ENCODE data around the gene DPYD. TPM values are rescaled to one million over a fixed set of nuclear protein-coding genes. Genes with fewer than 3 reads are reported as not detected.

Gene DPYD
- total RNA-seq, 1 donor from 2014 or later = 8.8 TPM

GRCh38 chr1:97151651-97152050, 769.2 kb downstream of the DPYD start:
- H3K4me1 ChIP-seq (ENCODE audit: insufficient read depth, low read length) = no peaks in the 10 kb centered on the region
- DNase-seq (ENCODE audit: low read depth) (no peak), FAIRE-seq (no peak)
- no peaks in the 10 kb centered on the region for H3K9me3 ChIP-seq (ENCODE audit: insufficient read depth, low read depth, low read length)
- Mint-ChIP-seq H3K27me3 (ENCODE audit: low read depth, unreplicated experiment) (no peaks in the 10 kb centered on the region), H3K9me3 (ENCODE audit: unreplicated experiment) (no peaks in the 10 kb centered on the region), H3K27ac (ENCODE audit: unreplicated experiment) (no peak overlapping the region), H3K4me3 (ENCODE audit: unreplicated experiment) (no peak overlapping the region), H3K4me1 (ENCODE audit: low read depth, unreplicated experiment) (no peaks in the 10 kb centered on the region), H3K36me3 (ENCODE audit: low read depth, unreplicated experiment) (no peaks in the 10 kb centered on the region)
- no peak overlapping the region for H3K9ac ChIP-seq (ENCODE audit: low read length)
- no peak overlapping the region for H2AFZ ChIP-seq (ENCODE audit: low read depth, low read length)
- no peaks in the 10 kb centered on the region for H3K36me3 ChIP-seq (ENCODE audit: insufficient read depth, low read length)
- H3K4me2 ChIP-seq (ENCODE audit: low read length) = no peak overlapping the region
- no peaks in the 10 kb centered on the region for H3K27me3 ChIP-seq (ENCODE audit: insufficient read depth, low read length)
- H3K79me2 ChIP-seq (ENCODE audit: insufficient read depth, low read length) = no peaks in the 10 kb centered on the region
- no peak overlapping the region for H3K27ac ChIP-seq (ENCODE audit: low read depth, low read length)
- no peaks in the 10 kb centered on the region for H4K20me1 ChIP-seq (ENCODE audit: insufficient read depth, low read length)
- no peak for TF ChIP-seq EZH2 (IDR thresholded peaks at IDR 0.05; ENCODE audit: insufficient read depth, low read length)
- H3K4me3 ChIP-seq (ENCODE audit: insufficient read depth, low read depth, low read length) = no peak overlapping the region

GRCh38 chr1:97145321-97145956, 775.4 kb downstream of the DPYD start:
- Mint-ChIP-seq H3K9me3 (ENCODE audit: unreplicated experiment) (no peaks in the 10 kb centered on the region), H3K4me3 (ENCODE audit: unreplicated experiment) (no peak overlapping the region), H3K36me3 (ENCODE audit: low read depth, unreplicated experiment) (no peaks in the 10 kb centered on the region), H3K27me3 (ENCODE audit: low read depth, unreplicated experiment) (no peaks in the 10 kb centered on the region), H3K4me1 (ENCODE audit: low read depth, unreplicated experiment) (peaks cover 14% of the 10 kb centered on the region), H3K27ac (ENCODE audit: unreplicated experiment) (no peak overlapping the region)
- Histone ChIP-seq H3K4me1 (ENCODE audit: insufficient read depth, low read length) (peaks cover 31% of the 10 kb centered on the region), H3K27ac (ENCODE audit: low read depth, low read length) (peak overlapping the region; percentile 77), H2AFZ (ENCODE audit: low read depth, low read length) (no peak overlapping the region), H3K4me3 (ENCODE audit: insufficient read depth, low read depth, low read length) (no peak overlapping the region), H3K79me2 (ENCODE audit: insufficient read depth, low read length) (no peaks in the 10 kb centered on the region), H3K9me3 (ENCODE audit: insufficient read depth, low read depth, low read length) (no peaks in the 10 kb centered on the region), H3K9ac (ENCODE audit: low read length) (peak overlapping the region; percentile 53), H3K27me3 (ENCODE audit: insufficient read depth, low read length) (no peaks in the 10 kb centered on the region), H3K4me2 (ENCODE audit: low read length) (peak overlapping the region; percentile 74), H4K20me1 (ENCODE audit: insufficient read depth, low read length) (no peaks in the 10 kb centered on the region), H3K36me3 (ENCODE audit: insufficient read depth, low read length) (no peaks in the 10 kb centered on the region)
- no peak for TF ChIP-seq EZH2 (IDR thresholded peaks at IDR 0.05; ENCODE audit: insufficient read depth, low read length)
- no peak for TF ChIP-seq CTCF (IDR thresholded peaks at IDR 0.05; ENCODE audit: insufficient read depth, low read depth, low read length)
- FAIRE-seq (peak; percentile 87), DNase-seq (ENCODE audit: low read depth) (peak; percentile 99)

GRCh38 chr1:97144527-97144926, 776.3 kb downstream of the DPYD start:
- Histone ChIP-seq H3K27ac (ENCODE audit: low read depth, low read length) (peak overlapping the region; percentile 77), H3K9ac (ENCODE audit: low read length) (peak overlapping the region; percentile 53), H2AFZ (ENCODE audit: low read depth, low read length) (no peak overlapping the region), H4K20me1 (ENCODE audit: insufficient read depth, low read length) (no peaks in the 10 kb centered on the region), H3K27me3 (ENCODE audit: insufficient read depth, low read length) (no peaks in the 10 kb centered on the region), H3K4me1 (ENCODE audit: insufficient read depth, low read length) (peaks cover 35% of the 10 kb centered on the region), H3K79me2 (ENCODE audit: insufficient read depth, low read length) (no peaks in the 10 kb centered on the region), H3K4me2 (ENCODE audit: low read length) (peak overlapping the region; percentile 74), H3K36me3 (ENCODE audit: insufficient read depth, low read length) (no peaks in the 10 kb centered on the region), H3K4me3 (ENCODE audit: insufficient read depth, low read depth, low read length) (no peak overlapping the region), H3K9me3 (ENCODE audit: insufficient read depth, low read depth, low read length) (no peaks in the 10 kb centered on the region)
- Mint-ChIP-seq H3K9me3 (ENCODE audit: unreplicated experiment) (no peaks in the 10 kb centered on the region), H3K4me3 (ENCODE audit: unreplicated experiment) (no peak overlapping the region), H3K27ac (ENCODE audit: unreplicated experiment) (peak overlapping the region; percentile 27), H3K36me3 (ENCODE audit: low read depth, unreplicated experiment) (no peaks in the 10 kb centered on the region), H3K4me1 (ENCODE audit: low read depth, unreplicated experiment) (peaks cover 16% of the 10 kb centered on the region), H3K27me3 (ENCODE audit: low read depth, unreplicated experiment) (no peaks in the 10 kb centered on the region)
- peak; percentile 92 for FAIRE-seq
- no peak for TF ChIP-seq CTCF (IDR thresholded peaks at IDR 0.05; ENCODE audit: insufficient read depth, low read depth, low read length)
- TF ChIP-seq EZH2 (IDR thresholded peaks at IDR 0.05; ENCODE audit: insufficient read depth, low read length) = no peak
- DNase-seq (ENCODE audit: low read depth) = peak; percentile 86

Data from astrocyte (in vitro differentiated cells and primary cell).